SK-N-SH treated with all-trans-retinoic acid at 6 μM for 48 hours (cell line): Measurements from ENCODE around the gene ALLC.
A peak's percentile ranks its signal among the peaks of the same experiment; 100 is the strongest.

Experiments used
- ATAC-seq: fragments of 200-7000 bp; cut with Tn5 transposase; 3 replicates; pipeline ENCODE4 v1.9.1; 2020; ENCODE audit warnings: mild to moderate bottlenecking, moderate library complexity
- ARNTL ChIP-seq: fragments of 450-650 bp; formaldehyde crosslinking; IDR thresholded peaks from 2 replicates; pipeline ENCODE4 v1.5.0; 2020; ENCODE audit warnings: low read depth, mild to moderate bottlenecking, moderate library complexity, borderline replicate concordance
- BACH2 ChIP-seq: fragments of 250-450 bp; sonication (Bioruptor Pico); IDR thresholded peaks from 2 replicates; pipeline ENCODE4 v1.9.0; 2021; ENCODE audit warnings: mild to moderate bottlenecking, borderline replicate concordance
- CSDC2 ChIP-seq: fragments of 250-450 bp; sonication (Bioruptor Pico); IDR thresholded peaks from 2 replicates; pipeline ENCODE4 v1.5.0; 2020; ENCODE audit warnings: mild to moderate bottlenecking, moderate library complexity
- GLIS3 ChIP-seq: fragments of 250-450 bp; sonication (Bioruptor Pico); IDR thresholded peaks from 2 replicates; pipeline ENCODE4 v1.5.0; 2020; ENCODE audit warnings: mild to moderate bottlenecking, moderate library complexity
- ISL1 ChIP-seq: fragments of 250-450 bp; sonication (Bioruptor Pico); IDR thresholded peaks from 2 replicates; pipeline ENCODE4 v2.1.2; 2022; ENCODE audit warnings: mild to moderate bottlenecking, moderate library complexity
- OSR1 ChIP-seq: fragments of 250-450 bp; sonication (Bioruptor Pico); IDR thresholded peaks from 2 replicates; pipeline ENCODE4 v1.8.0; 2022; ENCODE audit warnings: moderate library complexity, mild to moderate bottlenecking, inconsistent platforms
- POU6F1 ChIP-seq: fragments of 250-450 bp; sonication (Bioruptor Pico); IDR thresholded peaks from 2 replicates; pipeline ENCODE4 v1.8.0; 2021; ENCODE audit warnings: low read depth, mild to moderate bottlenecking, moderate library complexity, borderline replicate concordance
- PPARA ChIP-seq: fragments of 250-450 bp; sonication (Bioruptor Pico); IDR thresholded peaks from 2 replicates; pipeline ENCODE4 v1.5.0; 2020; ENCODE audit warnings: mild to moderate bottlenecking, borderline replicate concordance
- RARB ChIP-seq: fragments of 250-450 bp; sonication (Bioruptor Pico); IDR thresholded peaks from 2 replicates; pipeline ENCODE4 v1.8.0; 2021; ENCODE audit warnings: mild to moderate bottlenecking, moderate library complexity
- SNAI2 ChIP-seq: fragments of 250-450 bp; sonication (Bioruptor Pico); IDR thresholded peaks from 2 replicates; pipeline ENCODE4 v1.5.0; 2020; ENCODE audit warnings: mild to moderate bottlenecking, moderate library complexity
- TCF4 ChIP-seq: fragments of 250-450 bp; sonication (Bioruptor Pico); IDR thresholded peaks from 2 replicates; pipeline ENCODE4 v1.8.0; 2021; ENCODE audit warnings: mild to moderate bottlenecking, moderate library complexity, borderline replicate concordance
- ZC3H10 ChIP-seq: fragments of 250-450 bp; sonication (Bioruptor Pico); IDR thresholded peaks from 2 replicates; pipeline ENCODE4 v1.5.1; 2021; ENCODE audit warnings: mild to moderate bottlenecking, moderate library complexity
- ZFP3 ChIP-seq: fragments of 250-450 bp; sonication (Bioruptor Pico); IDR thresholded peaks from 2 replicates; pipeline ENCODE4 v1.5.0; 2020; ENCODE audit warnings: mild to moderate bottlenecking, moderate library complexity
- ZFP30 ChIP-seq: fragments of 450-650 bp; formaldehyde crosslinking; IDR thresholded peaks from 2 replicates; pipeline ENCODE4 v1.5.0; 2022; ENCODE audit warnings: mild to moderate bottlenecking, moderate library complexity
- ZNF565 ChIP-seq: fragments of 450-650 bp; formaldehyde crosslinking; conservative IDR thresholded peaks from 2 replicates; pipeline ENCODE4 v1.5.0; 2020; ENCODE audit warnings: low read depth, mild to moderate bottlenecking, moderate library complexity
- ZNF70 ChIP-seq: fragments of 450-650 bp; formaldehyde crosslinking; IDR thresholded peaks from 2 replicates; pipeline ENCODE4 v1.5.0; 2020; ENCODE audit warnings: mild to moderate bottlenecking, moderate library complexity
- ZNF8 ChIP-seq: fragments of 450-650 bp; formaldehyde crosslinking; IDR thresholded peaks from 2 replicates; pipeline ENCODE4 v1.5.0; 2020; ENCODE audit warnings: mild to moderate bottlenecking, moderate library complexity
- TF ChIP-seq, protein P1 (sequence below): fragments of 250-450 bp; sonication (Bioruptor Pico); IDR thresholded peaks from 2 replicates; pipeline ENCODE4 v1.5.1; 2020; ENCODE audit warnings: low read depth, mild to moderate bottlenecking, moderate library complexity
- TF ChIP-seq, protein P2 (sequence below): fragments of 250-450 bp; sonication (Bioruptor Pico); IDR thresholded peaks from 2 replicates; pipeline ENCODE4 v1.5.1; 2021; ENCODE audit warnings: mild to moderate bottlenecking, moderate library complexity
- TF ChIP-seq, protein P3 (sequence below): fragments of 250-450 bp; sonication (Bioruptor Pico); IDR thresholded peaks from 2 replicates; pipeline ENCODE4 v1.8.0; 2020; ENCODE audit warnings: mild to moderate bottlenecking, moderate library complexity, borderline replicate concordance

Gene ALLC

DNA sequence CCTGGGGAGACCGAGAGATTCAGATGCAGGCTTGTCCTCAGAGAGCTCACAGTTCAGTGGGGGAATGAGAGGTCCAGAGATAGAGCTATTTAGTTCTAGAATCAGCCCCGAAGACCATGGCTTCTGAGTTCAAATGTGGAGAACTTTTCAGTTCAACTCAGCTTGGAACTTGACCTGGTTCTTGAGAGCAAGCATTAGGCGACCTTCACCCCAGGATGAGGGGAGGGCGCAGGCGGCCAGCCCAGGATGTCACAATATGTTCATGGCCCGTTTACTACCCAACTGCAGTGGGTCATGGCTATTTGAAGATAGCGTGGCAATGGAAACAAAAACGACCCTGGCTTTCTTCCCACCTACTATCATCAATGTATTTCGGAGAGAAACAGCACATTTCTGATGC, 79.1 kb downstream of the ALLC start (continued):
- TF ChIP-seq ZFP30 (CRISPR knock-in tag) (no peak), ZNF8 (no peak), ZC3H10 (CRISPR knock-in tag) (no peak), POU6F1 (CRISPR knock-in tag) (no peak), ARNTL (CRISPR knock-in tag) (no peak)
- TF ChIP-seq, all 23 proteins: peak for 0

GRCh38 chr2:3738454-3738853, 80.5 kb downstream of the ALLC start:
- TF ChIP-seq ZNF70 (CRISPR knock-in tag) = peak; percentile 90
- TF ChIP-seq OSR1 (CRISPR knock-in tag) = no peak
- TF ChIP-seq, all 23 proteins: peak for 1
- ATAC-seq = 0 out of 3 replicates have a peak, but pooled peaks have one; percentile 44

DNA sequence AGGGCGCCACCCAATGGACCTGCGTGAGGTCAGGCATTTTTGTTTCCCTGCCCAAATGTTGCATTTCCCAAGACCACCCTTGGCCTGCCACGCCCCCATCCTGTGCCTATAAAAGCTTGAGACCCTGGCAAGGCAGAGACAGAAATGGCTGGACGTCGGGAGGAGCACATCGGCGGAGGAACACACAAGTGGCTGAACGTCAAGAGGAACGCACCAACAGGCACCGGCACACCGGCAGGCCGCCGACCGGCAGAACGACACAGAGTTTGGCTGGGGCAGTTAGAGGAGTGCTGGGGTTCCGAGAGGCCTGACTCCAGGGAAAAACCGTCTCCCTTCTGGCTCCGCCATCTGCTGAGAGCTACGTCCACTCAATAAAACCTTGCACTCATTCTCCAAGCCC, 81.3 kb downstream of the ALLC start:
- no peak for TF ChIP-seq BACH2 (CRISPR knock-in tag)
- no peak for TF ChIP-seq PPARA (CRISPR knock-in tag)
- TF ChIP-seq ZC3H10 (CRISPR knock-in tag) = no peak
- ATAC-seq = no peak

DNA sequence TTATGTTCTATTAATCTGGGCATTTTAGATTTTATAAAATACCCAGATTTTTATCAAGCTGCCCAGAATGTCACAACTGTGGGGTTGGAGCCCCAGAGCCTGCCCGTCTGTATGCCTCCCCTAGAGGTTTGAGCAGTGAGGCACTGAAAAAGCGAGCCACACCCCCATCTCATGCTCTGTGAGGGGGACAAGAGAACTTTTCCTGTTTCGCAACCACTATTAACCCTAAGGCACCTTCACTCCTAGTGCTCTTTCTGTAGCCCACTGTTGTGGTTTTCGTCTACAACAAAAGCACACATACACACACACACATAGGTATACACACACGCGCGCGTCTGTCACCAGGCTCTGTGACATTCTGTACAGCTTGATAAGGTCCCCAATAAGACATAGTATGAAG, 83.4 kb downstream of the ALLC start:
- ATAC-seq = no peak
- no peak for TF ChIP-seq ISL1 (CRISPR knock-in tag)
- no peak for TF ChIP-seq GLIS3 (CRISPR knock-in tag)
- no peak for TF ChIP-seq CSDC2
- TF ChIP-seq, protein P1, sequence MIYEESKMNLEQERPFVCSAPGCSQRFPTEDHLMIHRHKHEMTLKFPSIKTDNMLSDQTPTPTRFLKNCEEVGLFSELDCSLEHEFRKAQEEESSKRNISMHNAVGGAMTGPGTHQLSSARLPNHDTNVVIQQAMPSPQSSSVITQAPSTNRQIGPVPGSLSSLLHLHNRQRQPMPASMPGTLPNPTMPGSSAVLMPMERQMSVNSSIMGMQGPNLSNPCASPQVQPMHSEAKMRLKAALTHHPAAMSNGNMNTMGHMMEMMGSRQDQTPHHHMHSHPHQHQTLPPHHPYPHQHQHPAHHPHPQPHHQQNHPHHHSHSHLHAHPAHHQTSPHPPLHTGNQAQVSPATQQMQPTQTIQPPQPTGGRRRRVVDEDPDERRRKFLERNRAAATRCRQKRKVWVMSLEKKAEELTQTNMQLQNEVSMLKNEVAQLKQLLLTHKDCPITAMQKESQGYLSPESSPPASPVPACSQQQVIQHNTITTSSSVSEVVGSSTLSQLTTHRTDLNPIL = no peak
- TF ChIP-seq, protein P2, sequence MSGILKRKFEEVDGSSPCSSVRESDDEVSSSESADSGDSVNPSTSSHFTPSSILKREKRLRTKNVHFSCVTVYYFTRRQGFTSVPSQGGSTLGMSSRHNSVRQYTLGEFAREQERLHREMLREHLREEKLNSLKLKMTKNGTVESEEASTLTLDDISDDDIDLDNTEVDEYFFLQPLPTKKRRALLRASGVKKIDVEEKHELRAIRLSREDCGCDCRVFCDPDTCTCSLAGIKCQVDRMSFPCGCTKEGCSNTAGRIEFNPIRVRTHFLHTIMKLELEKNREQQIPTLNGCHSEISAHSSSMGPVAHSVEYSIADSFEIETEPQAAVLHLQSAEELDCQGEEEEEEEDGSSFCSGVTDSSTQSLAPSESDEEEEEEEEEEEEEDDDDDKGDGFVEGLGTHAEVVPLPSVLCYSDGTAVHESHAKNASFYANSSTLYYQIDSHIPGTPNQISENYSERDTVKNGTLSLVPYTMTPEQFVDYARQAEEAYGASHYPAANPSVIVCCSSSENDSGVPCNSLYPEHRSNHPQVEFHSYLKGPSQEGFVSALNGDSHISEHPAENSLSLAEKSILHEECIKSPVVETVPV = no peak
- no peak for TF ChIP-seq ZNF565

DNA sequence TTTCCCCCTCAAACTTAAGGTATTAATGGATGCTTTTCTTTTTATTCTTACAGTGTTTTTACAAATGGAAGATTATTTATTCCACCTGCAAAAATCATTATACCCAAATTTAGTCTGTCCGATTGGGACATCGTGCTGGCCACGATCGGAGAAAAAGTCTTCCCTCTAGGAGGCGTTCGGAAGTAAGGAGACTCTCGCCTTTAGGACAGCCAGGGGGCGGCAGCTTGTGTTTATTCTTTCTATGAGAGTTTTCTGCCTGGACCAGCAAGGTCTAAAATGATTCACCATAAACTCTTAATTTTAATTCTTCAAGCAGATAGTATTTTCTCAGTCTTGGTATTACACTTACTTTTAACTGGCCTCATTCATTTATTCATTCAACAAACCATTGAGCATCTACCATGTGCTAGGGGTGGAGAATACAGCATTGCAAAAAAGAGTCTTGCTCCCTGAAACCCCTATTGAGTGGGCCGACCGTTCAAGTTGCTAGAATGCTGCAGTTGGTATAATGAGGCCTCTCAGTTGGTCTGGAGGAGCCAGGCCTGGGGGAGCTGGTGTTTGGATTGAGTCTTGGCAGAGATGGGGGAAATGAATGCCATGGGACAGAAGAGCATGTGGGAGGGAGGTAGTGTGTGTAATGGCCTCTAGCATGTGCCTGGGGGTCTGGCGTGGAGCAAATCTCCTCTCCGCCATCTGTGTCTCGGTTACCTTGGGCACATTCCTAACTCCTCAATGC, 84.0 kb downstream of the ALLC start:
- no peak for TF ChIP-seq ARNTL (CRISPR knock-in tag)
- TF ChIP-seq BACH2 (CRISPR knock-in tag) = no peak
- no peak for TF ChIP-seq POU6F1 (CRISPR knock-in tag)
- TF ChIP-seq GLIS3 (CRISPR knock-in tag) = no peak
- TF ChIP-seq, protein P2 = no peak
- TF ChIP-seq ZNF565 = no peak
- no peak for TF ChIP-seq RARB (CRISPR knock-in tag)
- no peak for TF ChIP-seq ISL1 (CRISPR knock-in tag)
- no peak for TF ChIP-seq SNAI2 (CRISPR knock-in tag)
- TF ChIP-seq PPARA (CRISPR knock-in tag) = no peak
- TF ChIP-seq ZNF8 = no peak
- TF ChIP-seq OSR1 (CRISPR knock-in tag) = no peak
- no peak for TF ChIP-seq TCF4
- no peak for TF ChIP-seq ZFP3 (CRISPR knock-in tag)
- TF ChIP-seq ZNF70 (CRISPR knock-in tag) = no peak
- TF ChIP-seq, protein P3, sequence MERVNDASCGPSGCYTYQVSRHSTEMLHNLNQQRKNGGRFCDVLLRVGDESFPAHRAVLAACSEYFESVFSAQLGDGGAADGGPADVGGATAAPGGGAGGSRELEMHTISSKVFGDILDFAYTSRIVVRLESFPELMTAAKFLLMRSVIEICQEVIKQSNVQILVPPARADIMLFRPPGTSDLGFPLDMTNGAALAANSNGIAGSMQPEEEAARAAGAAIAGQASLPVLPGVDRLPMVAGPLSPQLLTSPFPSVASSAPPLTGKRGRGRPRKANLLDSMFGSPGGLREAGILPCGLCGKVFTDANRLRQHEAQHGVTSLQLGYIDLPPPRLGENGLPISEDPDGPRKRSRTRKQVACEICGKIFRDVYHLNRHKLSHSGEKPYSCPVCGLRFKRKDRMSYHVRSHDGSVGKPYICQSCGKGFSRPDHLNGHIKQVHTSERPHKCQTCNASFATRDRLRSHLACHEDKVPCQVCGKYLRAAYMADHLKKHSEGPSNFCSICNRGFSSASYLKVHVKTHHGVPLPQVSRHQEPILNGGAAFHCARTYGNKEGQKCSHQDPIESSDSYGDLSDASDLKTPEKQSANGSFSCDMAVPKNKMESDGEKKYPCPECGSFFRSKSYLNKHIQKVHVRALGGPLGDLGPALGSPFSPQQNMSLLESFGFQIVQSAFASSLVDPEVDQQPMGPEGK (CRISPR knock-in tag) = no peak
- no peak for TF ChIP-seq ZFP30 (CRISPR knock-in tag)
- TF ChIP-seq CSDC2 = no peak
- ATAC-seq = no peak
